ENCODE data around the gene PRELID3B. TPM values are rescaled to one million over a fixed set of nuclear protein-coding genes. Genes with fewer than 3 reads are reported as not detected.

The PRELID3B gene
- total and polyA plus RNA-seq, 2 of the 8 experiments (the other 6 are each of a cell fraction or from before 2014, with no cell fraction given): 8.1 to 50.5 TPM

DNA sequence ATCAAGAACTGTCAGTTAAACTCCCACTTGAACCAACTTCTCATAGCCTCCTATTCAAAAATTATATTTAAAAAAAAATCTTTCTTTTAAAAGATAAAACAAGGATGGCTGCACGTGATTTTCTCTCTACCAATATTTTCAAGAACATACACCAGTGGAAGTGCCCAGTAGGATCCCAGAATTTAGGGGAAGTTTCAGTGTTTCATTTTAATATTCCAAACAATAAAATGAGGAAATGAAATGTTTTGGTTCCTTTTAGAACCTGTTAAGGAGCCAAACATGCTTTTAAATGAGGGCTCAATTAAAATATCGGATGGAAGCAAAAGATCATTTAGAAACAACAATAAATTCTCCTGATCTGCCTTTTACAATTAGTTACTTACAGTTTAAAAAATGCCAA is 26.4 kb upstream of the PRELID3B start (continued):
- TF ChIP-seq JUN (IDR thresholded peaks at IDR 0.05; ENCODE audit: low read depth, low read length) (no peak), RAD21 (IDR thresholded peaks at IDR 0.05 in 1 of 2, conservative IDR thresholded peaks at IDR 0.05 in 1 of 2; ENCODE audit: low read depth in 2 of 2, low read length in 2 of 2) (no peak), YY1 (IDR thresholded peaks at IDR 0.05; ENCODE audit: low read depth, low read length) (no peak), RFX5 (IDR thresholded peaks at IDR 0.05; ENCODE audit: borderline replicate concordance, low read depth, low read length) (no peak)
- TF ChIP-seq, protein P1, sequence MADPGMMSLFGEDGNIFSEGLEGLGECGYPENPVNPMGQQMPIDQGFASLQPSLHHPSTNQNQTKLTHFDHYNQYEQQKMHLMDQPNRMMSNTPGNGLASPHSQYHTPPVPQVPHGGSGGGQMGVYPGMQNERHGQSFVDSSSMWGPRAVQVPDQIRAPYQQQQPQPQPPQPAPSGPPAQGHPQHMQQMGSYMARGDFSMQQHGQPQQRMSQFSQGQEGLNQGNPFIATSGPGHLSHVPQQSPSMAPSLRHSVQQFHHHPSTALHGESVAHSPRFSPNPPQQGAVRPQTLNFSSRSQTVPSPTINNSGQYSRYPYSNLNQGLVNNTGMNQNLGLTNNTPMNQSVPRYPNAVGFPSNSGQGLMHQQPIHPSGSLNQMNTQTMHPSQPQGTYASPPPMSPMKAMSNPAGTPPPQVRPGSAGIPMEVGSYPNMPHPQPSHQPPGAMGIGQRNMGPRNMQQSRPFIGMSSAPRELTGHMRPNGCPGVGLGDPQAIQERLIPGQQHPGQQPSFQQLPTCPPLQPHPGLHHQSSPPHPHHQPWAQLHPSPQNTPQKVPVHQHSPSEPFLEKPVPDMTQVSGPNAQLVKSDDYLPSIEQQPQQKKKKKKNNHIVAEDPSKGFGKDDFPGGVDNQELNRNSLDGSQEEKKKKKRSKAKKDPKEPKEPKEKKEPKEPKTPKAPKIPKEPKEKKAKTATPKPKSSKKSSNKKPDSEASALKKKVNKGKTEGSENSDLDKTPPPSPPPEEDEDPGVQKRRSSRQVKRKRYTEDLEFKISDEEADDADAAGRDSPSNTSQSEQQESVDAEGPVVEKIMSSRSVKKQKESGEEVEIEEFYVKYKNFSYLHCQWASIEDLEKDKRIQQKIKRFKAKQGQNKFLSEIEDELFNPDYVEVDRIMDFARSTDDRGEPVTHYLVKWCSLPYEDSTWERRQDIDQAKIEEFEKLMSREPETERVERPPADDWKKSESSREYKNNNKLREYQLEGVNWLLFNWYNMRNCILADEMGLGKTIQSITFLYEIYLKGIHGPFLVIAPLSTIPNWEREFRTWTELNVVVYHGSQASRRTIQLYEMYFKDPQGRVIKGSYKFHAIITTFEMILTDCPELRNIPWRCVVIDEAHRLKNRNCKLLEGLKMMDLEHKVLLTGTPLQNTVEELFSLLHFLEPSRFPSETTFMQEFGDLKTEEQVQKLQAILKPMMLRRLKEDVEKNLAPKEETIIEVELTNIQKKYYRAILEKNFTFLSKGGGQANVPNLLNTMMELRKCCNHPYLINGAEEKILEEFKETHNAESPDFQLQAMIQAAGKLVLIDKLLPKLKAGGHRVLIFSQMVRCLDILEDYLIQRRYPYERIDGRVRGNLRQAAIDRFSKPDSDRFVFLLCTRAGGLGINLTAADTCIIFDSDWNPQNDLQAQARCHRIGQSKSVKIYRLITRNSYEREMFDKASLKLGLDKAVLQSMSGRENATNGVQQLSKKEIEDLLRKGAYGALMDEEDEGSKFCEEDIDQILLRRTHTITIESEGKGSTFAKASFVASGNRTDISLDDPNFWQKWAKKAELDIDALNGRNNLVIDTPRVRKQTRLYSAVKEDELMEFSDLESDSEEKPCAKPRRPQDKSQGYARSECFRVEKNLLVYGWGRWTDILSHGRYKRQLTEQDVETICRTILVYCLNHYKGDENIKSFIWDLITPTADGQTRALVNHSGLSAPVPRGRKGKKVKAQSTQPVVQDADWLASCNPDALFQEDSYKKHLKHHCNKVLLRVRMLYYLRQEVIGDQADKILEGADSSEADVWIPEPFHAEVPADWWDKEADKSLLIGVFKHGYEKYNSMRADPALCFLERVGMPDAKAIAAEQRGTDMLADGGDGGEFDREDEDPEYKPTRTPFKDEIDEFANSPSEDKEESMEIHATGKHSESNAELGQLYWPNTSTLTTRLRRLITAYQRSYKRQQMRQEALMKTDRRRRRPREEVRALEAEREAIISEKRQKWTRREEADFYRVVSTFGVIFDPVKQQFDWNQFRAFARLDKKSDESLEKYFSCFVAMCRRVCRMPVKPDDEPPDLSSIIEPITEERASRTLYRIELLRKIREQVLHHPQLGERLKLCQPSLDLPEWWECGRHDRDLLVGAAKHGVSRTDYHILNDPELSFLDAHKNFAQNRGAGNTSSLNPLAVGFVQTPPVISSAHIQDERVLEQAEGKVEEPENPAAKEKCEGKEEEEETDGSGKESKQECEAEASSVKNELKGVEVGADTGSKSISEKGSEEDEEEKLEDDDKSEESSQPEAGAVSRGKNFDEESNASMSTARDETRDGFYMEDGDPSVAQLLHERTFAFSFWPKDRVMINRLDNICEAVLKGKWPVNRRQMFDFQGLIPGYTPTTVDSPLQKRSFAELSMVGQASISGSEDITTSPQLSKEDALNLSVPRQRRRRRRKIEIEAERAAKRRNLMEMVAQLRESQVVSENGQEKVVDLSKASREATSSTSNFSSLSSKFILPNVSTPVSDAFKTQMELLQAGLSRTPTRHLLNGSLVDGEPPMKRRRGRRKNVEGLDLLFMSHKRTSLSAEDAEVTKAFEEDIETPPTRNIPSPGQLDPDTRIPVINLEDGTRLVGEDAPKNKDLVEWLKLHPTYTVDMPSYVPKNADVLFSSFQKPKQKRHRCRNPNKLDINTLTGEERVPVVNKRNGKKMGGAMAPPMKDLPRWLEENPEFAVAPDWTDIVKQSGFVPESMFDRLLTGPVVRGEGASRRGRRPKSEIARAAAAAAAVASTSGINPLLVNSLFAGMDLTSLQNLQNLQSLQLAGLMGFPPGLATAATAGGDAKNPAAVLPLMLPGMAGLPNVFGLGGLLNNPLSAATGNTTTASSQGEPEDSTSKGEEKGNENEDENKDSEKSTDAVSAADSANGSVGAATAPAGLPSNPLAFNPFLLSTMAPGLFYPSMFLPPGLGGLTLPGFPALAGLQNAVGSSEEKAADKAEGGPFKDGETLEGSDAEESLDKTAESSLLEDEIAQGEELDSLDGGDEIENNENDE (IDR thresholded peaks at IDR 0.05; ENCODE audit: insufficient replicate concordance, low read length): no peak
